ENCODE data around the gene LST1. TPM values are rescaled to one million over a fixed set of nuclear protein-coding genes. Genes with fewer than 3 reads are reported as not detected.
A peak's percentile ranks its signal among the peaks of the same experiment; 100 is the strongest.

Gene LST1
- total and polyA plus RNA-seq, 4 donors = 10.4 to 24.6 (median 13.4) TPM

- H3K9ac ChIP-seq (ENCODE audit: low read depth in 1 of 2, low read length in 2 of 2) = peak overlapping the region; percentile 36 to 97
- peak overlapping the region; percentile 15 to 78 (median 56) for H3K4me3 ChIP-seq (ENCODE audit: low read depth in 1 of 3, low read length in 3 of 3)
- no peak for DNase-seq (ENCODE audit: low spot score)
- 79% methylated on average over 24 of the region's 24 CpGs for WGBS
- H3K27me3 ChIP-seq (ENCODE audit: control insufficient read depth in 4 of 4, insufficient read depth in 4 of 4, low read length in 3 of 4) = no peaks in the 10 kb centered on the region
- peak overlapping the region; percentile 52 to 84 for H3K27ac ChIP-seq (ENCODE audit: low read depth in 1 of 2, low read length in 2 of 2)
- peaks cover 0 to 13% (median 10%) of the 10 kb centered on the region in 4 donors for H3K36me3 ChIP-seq (ENCODE audit: control insufficient read depth in 4 of 4, insufficient read depth in 3 of 4, low read depth in 1 of 4, low read length in 3 of 4)
- no peaks in the 10 kb centered on the region for H3K9me3 ChIP-seq (ENCODE audit: control insufficient read depth in 4 of 4, low read length in 3 of 4)
- H3K4me1 ChIP-seq (ENCODE audit: control insufficient read depth in 4 of 4, insufficient read depth in 4 of 4, low read length in 3 of 4) = peaks cover 5 to 23% (median 15%) of the 10 kb centered on the region in 4 donors
- no peak for TF ChIP-seq HNF4A (conservative IDR thresholded peaks at IDR 0.05)
- TF ChIP-seq EGR1 (IDR thresholded peaks at IDR 0.05; ENCODE audit: low read depth in 2 of 2) = no peak
- TF ChIP-seq RXRA (IDR thresholded peaks at IDR 0.05) = no peak
- no peak for TF ChIP-seq NR2F2 (IDR thresholded peaks at IDR 0.05)
- no peak for TF ChIP-seq ZBTB33 (IDR thresholded peaks at IDR 0.05)
- no peak for TF ChIP-seq FOXA2 (IDR thresholded peaks at IDR 0.05)
- TF ChIP-seq FOXA1 (IDR thresholded peaks at IDR 0.05) = no peak
- no peak for TF ChIP-seq REST (IDR thresholded peaks at IDR 0.05)
- TF ChIP-seq ATF3 (IDR thresholded peaks at IDR 0.05) = no peak
- no peak for TF ChIP-seq TAF1 (conservative IDR thresholded peaks at IDR 0.05)
- TF ChIP-seq YY1 (IDR thresholded peaks at IDR 0.05) = no peak
- TF ChIP-seq CTCF (IDR thresholded peaks at IDR 0.05; ENCODE audit: low read depth, low read length, missing input control) = no peak
- no peak for TF ChIP-seq JUND (IDR thresholded peaks at IDR 0.05)
- no peak for TF ChIP-seq RAD21 (IDR thresholded peaks at IDR 0.05)
- TF ChIP-seq GABPA (IDR thresholded peaks at IDR 0.05 in 1 of 2, conservative IDR thresholded peaks at IDR 0.05 in 1 of 2) = no peak
These were observed 38.1 kb upstream of the LST1 start for GRCh38 chr6:31547727-31548543.
